Measurements from ENCODE around the gene GRM7.
A peak's percentile ranks its signal among the peaks of the same experiment; 100 is the strongest.

GRM7 gene

DNA sequence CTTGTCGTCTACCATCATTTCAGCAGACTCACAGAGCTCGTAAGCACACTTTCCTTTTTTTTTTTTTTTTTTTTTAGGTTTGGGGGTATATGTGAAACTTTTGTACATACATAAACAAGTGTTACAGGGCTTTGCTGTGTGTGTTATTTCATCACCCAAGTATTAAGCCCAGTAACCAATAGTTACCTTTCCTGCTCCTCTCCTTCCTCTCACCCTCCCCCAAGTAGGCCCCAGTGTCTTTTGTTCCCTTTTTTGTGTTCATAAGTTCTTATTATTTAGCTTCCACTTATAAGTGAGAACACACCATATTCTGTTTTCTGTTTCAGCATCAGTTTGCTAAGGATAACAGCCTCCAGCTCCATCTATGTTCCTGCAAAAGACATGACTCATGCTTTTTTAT, 746.8 kb downstream of the GRM7 start:
- peak; percentile 6 for DNase-seq

- DNase-seq, result no peak
Observed at GRCh38 chr3:7610634-7611033, 749.7 kb downstream of the GRM7 start.

GRCh38 chr3:7615043-7615442, 754.1 kb downstream of the GRM7 start:
- DNase-seq, result peak; percentile 50

DNA sequence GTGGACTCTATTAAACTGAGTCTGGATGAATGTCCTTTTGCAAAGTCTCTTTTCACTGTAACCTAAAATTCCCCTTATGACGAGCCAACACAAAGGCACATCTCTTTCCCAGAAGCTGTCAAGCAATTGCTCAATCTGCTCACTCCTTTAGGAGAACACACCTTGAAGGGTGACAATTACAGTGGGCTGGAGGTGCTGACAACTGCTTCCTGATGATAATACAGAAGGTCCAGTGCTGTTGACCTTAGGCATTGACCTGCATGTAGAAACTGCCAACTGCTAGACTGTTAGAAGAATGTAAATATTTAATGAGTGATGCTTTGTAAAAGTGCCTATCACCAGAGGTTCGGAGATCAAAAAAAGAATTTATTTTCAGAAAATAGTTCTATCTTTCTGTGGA, 757.7 kb downstream of the GRM7 start:
- no peak for DNase-seq

DNA sequence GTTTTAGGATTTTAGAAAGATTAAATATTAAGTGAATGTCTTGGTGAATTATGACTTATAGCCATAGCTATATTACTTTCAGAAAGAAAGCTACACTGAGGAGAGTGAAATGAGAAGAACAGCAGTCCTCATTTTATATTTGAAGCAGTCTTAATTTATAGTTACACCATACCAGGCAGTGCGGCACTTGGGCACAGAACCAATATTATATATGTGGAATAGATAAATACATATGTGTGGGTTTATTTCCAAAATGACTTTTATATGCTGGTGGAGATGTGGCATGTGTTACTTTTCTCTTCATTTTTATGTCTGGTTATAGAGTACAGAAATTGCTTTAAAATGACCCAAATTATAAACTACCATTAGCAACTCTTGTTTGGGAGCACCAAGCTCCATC, 759.5 kb downstream of the GRM7 start:
- DNase-seq, result no peak

GRCh38 chr3:7621046-7621630, 760.2 kb downstream of the GRM7 start:
- DNase-seq, result no peak

- no peak for DNase-seq
Observed at GRCh38 chr3:7621651-7622050, 760.7 kb downstream of the GRM7 start.

DNA sequence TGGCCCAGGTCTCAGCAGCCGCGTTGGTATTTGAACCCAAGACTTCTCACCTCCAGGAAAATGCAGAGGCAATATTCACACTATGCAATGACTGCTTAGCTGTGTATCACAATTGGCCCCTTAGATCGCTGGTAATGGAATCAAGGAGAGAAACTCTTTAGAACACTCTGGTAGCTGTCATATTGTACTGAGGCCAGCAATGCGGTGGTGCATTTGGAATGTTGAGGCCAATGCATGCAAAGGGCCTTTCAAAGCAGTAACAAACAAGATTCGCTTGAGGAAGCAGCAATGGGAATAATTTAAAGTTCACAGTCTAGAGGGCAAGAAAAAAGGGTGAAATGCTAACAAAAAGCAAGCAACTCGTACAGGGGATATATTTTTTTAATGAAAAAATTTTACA, 764.1 kb downstream of the GRM7 start:
- no peak for DNase-seq

DNA sequence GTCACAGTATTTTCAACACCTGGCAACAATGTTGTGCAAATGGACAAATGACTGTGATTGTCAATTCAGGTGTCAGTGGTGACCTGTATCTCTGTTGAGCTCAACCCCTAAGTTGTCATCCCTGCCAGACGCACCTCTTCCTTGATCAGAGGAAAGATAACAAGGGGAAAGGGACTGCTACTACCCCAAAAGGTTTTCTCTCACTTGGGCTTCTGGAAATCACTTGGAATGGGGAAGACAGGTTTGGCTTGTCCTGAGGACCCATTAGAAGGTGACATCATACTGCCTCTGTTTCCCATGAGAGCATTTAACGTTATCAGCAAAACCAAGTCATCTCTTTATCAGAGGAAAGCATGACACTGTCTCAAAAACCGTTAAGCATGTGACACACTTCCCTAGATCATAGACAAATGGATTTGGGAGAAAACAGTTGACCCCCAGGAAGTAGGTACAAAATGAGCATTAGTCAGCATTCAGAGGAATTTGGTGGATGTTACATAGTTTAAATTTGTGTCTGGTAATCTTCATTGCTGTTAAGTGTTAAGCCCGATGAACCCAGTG, 769.5 kb downstream of the GRM7 start:
- no peak for DNase-seq

DNA sequence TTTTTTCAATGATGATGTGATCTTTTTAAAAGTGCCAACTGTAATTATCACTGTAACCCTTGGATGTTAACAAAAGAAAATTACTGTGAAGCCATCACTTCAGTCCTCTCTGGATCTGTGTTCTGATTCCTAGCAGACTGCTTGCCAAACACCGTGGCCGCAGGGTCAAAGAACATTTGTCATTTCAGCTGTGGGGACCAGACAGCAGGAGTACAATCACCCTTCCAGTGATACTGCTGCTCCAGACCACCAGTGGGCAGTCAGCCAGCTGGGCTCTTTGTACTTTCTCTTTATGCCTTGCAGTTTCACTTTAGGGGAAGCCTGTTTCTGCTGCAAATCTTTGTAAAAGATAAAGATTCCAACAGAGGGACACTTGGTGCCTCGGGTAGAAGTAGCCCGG, 770.0 kb downstream of the GRM7 start:
- peak; percentile 29 for DNase-seq

DNA sequence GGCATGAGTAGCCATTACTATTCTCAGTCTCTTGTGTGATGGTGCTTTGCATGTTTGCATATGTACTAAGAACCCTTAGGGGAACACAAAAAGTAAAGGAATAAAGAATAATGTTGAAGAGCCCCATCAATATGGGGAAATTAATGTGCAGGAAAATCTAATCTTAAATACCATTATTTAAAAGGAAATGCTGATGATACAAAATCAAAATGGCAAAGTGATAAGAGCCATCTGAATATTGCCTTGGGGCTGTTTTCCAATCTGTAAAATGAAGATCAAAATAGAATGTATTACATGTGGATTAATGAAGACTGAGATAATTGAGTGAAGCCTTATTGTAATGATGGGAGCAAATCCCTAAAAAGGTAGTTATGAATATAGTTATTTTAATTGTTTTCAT, 771.4 kb downstream of the GRM7 start:
- DNase-seq, result no peak

DNA sequence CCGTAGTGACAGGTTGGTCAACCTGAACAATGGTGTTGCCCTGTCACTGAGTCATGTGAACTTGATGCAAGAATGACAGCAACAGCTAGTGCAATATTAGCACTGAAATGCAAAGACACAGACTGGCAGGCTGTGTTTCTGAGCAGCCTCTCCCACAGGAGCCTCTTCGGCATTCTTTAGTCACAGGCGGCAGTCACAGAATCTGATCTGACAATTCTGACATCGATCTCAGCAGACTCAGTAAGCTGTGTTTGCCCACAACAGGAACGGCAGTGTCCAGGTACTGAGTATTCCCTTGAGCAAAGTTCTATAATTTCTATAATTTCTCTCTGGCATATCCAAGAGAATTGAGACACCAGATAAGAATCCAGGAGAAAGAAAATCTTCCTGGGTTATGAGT, 776.8 kb downstream of the GRM7 start:
- no peak for DNase-seq

GRCh38 chr3:7638103-7638502, 777.2 kb downstream of the GRM7 start:
- no peak for DNase-seq

- DNase-seq, result no peak
Observed at GRCh38 chr3:7640787-7641186, 779.9 kb downstream of the GRM7 start.

DNA sequence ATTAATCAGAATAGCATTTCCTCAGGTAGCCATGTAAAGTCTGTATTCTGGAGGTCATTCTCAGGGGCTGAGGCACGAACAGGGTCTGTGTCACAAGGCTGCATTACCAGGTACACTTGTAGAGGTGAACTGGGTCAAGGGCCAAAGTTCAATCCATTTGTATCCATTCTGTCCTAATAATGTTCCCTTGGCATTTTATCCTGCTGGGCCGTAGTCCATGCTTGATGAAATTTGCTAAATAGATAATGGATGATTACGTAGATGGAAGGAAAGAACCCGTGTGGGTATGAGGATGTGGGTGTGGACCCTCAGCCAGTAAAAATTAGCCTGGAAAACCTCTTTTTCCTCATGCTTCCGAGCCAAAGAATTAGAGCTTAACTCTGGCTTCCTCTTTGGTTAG, 785.9 kb downstream of the GRM7 start:
- peak; percentile 2 for DNase-seq

DNA sequence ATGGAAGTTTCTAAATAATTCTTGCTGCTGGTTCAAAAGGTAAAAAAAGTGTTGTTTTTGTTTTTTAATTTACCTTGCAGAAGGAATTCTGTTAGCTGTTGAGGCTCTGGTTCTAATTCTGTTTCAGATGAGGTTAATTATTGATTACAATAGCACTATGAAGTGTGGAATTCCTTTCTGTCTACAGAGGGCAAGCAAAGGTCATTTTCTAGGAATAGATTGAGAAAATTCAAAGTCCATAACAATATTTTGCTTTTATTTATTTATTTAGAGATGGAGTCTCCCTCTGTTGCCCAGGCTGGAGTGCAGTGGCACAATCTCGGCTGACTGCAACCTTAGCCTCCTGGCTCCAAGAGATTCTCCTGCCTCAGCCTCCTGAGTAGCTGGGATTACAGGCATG, 789.6 kb downstream of the GRM7 start:
- DNase-seq, result no peak

GRCh38 chr3:7651274-7651673, 790.4 kb downstream of the GRM7 start:
- DNase-seq, result no peak

- no peak for DNase-seq
Observed at GRCh38 chr3:7657214-7658112, 796.5 kb downstream of the GRM7 start.

DNA sequence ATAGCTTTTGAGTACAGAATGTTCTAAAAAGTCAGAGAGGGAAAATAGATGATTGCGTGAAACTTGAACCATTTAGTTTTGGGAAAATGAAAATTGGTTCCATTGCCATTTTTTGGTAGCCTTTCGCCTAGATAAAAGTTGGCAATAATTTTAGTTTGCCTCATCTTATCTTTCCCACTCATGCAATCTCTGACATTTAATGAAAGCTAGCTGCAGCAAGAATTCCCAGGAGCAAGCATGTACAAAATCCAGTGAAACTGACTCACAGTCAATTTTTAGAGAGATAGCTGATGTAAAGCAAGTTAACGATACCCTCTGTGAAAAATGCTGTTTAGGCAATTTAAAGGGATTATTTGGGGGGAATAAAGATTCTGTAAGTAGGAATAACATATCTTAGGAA, 797.4 kb downstream of the GRM7 start:
- DNase-seq, result no peak

DNA sequence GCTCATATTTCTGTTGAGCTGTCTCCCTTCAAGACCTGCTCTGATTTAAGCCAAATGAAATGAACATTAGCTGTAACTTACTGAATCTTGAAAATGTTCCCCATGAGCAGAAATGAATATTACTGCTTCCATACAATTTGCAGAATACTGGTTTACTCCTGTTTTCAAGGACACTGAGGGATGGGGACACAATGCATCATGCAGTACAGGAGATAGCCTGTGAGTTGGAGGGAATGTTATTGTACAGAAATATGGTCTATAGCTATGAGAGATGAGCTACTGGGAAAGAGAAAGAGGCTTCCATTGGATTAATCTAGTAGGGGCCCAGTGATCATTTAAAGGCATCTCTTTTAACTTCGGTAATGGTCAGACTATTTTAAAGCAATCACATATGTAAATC, 798.2 kb downstream of the GRM7 start:
- DNase-seq, result no peak

DNA sequence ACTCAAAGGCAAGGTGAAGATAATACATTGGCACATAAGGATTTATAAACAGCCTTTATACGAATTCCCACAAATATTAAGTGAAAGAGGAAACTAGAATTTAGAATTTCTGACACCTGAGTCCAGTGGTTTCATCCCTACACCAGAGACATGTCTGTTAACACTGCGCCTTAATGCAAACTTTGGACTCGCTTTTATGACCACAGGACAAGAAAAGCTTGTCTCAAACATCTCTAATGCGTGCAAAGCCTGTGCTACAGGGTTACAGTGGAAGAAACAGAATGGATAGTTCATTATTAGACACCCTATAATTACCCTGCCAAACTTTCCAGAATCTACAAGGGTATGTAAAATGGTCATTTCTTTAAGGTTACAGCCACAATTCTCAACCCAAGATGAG, 802.9 kb downstream of the GRM7 start:
- DNase-seq, result no peak

- DNase-seq, result no peak
Observed at GRCh38 chr3:7667774-7668173, 806.9 kb downstream of the GRM7 start.

DNA sequence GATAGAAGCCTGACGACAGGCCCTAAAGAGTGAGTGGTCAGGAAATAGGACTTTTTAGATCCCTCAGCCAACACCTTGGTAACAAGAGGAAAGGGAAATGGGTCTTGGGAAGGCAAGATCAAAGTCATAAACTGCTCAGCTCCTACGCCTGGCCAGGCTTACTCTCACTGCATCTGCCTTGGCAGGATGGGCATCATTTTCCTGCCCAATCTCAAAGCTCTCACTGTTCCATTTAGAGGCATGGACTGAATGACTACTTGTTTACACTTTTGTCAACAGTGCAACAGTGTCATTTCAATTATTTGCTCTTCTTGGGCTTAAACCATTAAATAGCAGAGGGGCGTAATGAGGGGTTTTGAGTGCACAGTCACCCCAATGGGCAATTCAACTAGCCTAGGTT, 808.7 kb downstream of the GRM7 start:
- no peak for DNase-seq

DNA sequence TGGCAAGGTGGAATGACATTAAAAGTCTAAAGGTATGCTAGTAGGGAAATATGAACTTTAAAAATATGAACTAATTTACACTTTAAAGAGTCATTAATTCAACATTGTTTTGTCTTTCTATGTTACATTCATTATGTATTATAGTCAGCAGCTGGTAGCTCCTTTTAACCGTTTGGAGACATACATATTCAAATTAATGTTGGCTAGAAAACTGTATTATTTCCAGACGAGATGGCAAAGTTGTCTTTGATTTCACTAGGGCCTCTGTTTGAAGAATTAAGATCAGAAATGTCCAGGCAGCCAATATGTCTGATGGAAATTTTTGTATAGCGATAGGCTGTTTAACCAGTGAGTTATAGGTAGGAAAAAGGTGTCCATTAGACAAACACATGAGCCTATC, 817.6 kb downstream of the GRM7 start:
- DNase-seq, result no peak

All from suppressor macrophage treated with lipopolysaccharide for 4 hours (primary cell).